CD4-positive, alpha-beta T cell treated with Interleukin-17A for 4 hours (primary cell): ENCODE results near the gene PARVB.

Source experiments
- DNase-seq: peaks from one replicate; pipeline ENCODE4 v3.0.0-alpha.2; 2020; ENCODE audit warnings: mixed read lengths

PARVB gene

DNA sequence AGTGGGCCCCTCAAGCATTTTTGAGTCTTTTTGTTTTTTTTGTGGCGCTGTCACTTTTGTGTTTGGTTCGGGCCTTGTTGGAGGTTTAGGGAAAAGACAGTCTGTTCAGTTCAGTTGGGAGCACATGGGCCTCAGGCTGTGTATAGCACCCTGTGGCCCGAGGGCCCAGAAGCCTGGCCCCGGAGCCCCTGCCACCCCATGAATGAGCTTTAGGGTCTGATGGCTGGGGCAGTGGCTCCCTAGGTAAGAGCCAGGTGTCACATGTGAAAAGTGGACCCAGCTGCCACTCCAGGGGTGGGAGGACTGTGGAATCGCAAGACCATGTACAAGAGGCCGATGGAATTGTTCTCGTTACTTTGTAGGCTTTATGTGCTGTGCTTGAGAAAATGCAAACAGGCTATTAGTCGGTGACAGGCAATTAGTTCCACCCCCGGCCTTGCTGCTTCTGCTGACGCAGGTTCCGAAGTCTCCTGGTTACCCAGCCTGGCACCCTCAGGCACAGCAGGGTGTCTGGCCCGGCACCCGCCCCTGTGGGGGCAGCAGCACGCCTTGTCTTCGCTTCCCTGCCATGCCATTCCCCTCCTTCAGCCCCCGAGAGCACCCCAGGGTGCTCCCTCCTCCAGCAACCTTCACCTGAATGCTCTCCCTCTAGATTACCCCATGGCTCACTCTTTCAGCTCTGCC lies 118.5 kb downstream of the PARVB start:
- DNase-seq: no peak

DNA sequence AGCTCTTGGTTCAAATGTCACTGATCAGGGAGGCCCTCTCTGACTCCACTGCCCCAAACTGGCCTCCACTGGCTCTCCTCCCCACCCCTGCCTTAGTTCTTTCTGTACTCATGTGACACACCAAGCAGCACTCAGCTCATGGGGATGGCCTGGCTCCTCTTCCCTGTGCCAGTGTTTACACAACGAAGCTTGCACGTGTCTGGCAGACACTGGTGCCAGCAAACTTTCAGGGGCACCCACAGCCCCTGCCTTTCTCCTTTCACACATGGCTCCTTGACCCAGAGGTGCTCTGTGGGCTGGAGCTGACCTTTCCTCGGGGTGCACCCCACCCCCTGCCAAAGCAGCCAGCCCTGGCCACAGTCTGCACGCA lies 119.0 kb downstream of the PARVB start:
- no peak for DNase-seq

DNA sequence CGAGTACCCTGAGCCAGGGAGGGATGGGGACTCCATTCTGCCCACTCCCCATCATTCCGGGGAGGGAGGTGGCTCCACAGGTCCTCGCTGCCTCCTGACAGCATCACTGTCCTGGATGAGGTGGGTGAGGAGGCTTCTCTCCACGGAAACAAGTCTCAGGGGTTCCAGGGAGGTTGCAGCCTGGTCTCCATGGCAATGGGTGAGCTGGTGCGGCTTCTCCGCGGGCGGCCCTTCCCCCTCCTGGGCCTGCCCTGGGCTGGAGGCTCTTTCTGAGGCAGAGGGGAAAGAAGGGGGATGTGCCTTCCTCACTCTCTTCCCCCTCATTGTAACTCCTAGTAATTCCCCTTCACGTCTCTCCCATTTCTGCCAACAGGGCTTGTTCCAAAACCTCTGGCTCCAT lies 119.5 kb downstream of the PARVB start:
- no peak for DNase-seq

DNA sequence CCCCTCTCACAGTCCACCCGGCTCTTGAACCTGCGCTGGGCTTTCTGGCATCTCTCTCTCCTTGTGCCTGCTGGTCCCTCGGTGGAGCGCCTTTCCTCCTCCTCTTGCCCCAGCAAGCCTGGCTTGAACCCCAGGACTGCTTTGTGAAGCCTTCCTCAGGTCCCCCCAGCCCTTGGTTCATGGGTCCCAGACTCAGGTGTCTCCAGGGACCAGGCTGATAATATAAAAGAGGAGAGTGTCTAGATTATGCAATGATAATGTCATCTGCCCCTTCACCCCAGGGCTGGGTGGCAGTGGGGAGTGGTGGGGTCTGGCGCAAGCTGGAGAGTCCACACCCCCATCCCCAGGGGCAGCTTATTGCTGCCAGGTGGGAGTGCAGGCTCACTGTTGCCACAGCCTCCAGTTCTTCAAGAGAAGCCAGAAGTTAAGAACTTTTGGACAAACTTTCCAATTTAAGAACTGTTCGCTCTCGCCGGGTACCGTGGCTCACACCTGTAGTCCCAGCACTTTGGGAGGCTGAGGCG lies 120.0 kb downstream of the PARVB start:
- DNase-seq: no peak

DNA sequence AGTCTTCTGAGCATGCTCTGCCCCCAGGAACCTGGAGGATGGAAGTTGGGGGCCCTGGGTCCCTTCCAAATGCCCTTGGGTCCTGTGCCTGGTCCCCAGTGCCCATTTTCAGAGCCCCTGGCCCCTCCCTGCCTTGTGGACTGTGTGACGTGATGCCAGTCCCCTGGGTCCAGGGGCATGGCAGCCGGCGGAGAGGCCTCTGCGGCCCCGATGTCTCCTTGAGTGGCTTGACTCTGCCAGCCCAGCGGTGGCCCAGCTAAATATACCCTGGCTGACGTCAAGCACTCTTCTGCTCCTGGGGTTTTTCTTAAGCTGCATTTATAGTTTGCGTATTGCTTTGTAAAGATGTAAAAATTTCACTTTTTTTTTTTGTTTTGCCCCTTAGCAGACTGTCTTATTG lies 121.4 kb downstream of the PARVB start:
- DNase-seq: no peak

DNA sequence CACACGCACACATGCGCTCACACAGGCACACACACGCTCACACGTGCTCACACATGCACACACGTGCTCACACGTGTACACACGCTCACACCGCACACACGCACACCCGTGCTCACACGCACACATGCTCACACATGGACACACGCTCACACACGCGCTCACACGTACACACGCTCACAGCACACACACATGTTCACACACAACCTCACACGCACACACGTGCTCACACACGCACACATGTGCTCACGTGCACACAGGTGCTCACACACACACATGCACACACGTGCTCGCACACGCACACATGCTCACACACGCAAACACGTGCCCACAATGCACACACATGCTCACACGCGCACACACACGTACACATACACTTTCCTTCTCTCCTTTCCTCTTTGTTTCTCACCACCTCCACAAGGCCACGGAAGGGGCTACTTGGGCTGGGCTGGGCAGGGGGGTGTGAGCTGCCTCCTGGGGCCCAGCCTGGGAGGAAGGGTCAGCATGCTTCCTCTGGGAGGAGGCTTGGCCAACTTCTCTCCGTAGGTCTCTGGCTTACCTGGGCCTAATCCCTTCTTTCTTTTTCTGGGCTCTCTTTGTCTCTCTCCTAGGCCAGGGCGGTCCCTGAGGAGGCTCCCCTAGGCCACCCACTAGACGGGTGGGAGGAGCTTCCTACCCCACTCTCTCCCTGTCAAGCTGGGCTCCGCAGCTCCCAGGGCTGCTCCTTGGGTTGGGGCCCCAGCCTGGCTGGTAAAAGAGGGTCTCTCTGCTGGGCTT lies 122.2 kb downstream of the PARVB start:
- no peak for DNase-seq

DNA sequence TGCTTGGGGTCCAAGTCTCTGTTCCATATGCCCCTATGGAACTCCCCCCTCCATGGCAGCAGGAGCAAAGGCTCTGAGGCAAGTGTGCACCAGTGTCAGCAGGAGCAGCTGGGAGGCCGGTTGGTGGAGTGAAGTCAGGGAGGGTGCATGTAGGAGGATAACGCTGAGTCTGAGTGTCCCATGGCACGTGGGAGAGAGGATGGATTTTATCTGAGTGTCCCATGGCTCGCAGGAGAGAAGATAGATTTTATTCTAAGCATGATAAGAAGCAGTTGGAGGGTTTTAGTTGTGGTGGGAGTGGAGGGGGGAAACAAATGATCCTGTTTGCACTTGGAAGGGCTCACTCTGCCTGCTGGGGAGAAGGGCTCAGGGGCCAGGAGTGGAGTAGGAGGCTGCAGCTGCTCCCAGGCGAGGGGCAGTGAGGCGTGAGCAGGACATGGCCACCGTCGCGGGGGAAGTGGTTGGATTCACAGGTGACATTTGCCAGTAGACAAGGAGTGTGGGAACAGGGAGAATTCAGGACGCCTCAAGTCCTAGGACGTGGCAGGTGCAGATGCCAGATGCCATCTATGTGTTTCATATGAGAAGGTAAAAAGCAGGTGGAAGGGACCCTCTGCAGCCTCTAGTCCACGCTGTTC lies 123.0 kb downstream of the PARVB start:
- no peak for DNase-seq

DNA sequence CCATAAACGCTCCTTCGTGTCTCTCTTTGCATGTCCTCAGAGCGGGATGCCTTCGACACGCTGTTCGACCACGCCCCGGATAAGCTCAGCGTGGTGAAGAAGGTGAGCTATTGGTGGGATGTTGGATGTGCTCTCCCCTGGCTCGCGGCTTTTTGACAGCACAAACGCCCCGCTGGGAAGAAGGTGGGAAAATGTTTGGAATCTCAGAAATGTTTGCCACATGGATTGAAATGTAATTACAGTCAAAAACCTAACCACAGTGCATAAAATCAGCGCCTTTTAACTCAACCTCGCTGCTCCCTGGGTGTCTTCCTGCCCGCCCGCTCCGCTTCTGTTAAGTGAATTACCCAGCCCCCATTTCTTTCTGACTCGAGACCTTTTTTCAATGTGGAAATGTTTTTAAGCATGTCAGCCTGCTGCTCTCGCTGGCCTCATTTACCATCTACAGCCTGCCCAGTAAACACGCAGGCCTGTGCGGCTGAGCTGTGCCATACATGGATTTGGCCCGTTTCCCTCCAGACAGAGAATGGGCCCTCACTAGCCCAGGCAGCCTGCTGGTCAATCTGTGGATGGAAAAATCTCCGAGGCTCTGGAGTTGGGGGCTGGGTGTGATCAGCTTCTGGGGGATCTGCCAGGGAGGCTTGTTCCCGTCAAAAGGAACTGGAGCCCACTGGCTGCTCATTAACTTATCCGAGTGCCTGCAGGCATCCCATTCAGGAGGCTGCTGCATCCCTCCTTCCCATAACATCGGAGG lies 123.9 kb downstream of the PARVB start:
- DNase-seq: no peak

DNA sequence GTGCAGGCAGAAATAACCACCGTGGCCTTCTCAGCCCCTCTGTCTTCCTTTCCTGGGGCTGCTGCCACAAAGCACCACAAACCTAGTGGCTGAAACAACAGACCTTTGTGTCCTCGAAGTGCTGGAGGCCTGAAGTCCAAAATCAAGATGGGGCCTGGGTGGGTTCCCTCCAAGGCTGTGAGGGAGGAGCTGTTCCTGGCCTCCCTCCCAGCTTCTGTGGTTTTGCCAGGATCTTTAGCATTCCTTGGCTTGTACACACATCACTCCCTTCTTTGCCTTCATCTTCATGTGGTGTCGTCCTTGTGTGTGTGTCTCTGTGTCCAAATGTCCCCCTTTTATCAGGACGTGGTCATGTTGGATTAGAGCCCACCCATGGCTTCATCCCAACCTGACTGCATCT lies 127.6 kb downstream of the PARVB start:
- DNase-seq: no peak

DNA sequence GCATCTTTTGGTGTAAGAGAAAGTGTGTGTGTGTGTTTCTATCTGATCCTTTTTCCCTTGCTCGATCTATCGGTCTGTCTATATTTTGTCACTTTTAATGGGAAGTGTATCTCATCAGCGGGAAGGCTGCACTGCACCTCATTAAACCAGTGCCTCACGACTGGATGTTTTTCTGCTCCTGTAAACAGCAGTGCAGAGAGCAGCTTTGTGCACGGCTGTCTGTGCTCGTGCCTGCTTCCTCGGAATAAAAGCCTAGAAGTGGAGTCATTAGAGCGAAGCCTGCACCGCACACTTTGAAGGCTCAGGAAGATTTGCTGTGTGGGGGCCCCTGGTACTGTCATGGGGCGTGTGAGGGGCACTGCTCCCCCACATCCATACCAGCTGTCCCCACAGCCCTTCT lies 129.6 kb downstream of the PARVB start:
- no peak for DNase-seq

DNA sequence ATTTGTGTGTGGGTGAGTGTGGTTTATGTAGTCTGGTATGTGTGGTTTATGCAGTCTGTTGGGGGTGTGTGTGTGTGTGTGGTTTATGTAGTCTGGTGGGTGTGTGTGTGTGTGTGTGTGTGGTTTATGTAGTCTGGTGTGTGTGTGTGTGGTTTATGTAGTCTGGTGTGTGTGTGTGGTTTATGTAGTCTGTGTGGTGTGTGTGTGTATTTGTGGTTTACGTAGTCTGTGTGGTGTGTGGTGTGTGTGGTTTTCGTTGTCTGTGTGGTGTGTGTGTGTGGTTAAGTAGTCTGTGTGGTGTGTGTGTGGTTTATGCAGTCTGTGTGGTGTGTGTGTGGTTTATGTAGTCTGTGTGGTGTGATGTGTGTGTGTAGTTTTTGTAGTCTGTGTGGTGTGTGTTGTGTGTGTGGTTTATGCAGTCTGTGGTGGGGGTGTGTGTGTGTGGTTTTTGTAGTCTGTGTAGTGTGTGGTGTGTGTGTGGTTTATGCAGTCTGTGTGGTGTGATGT lies 130.4 kb downstream of the PARVB start:
- no peak for DNase-seq

DNA sequence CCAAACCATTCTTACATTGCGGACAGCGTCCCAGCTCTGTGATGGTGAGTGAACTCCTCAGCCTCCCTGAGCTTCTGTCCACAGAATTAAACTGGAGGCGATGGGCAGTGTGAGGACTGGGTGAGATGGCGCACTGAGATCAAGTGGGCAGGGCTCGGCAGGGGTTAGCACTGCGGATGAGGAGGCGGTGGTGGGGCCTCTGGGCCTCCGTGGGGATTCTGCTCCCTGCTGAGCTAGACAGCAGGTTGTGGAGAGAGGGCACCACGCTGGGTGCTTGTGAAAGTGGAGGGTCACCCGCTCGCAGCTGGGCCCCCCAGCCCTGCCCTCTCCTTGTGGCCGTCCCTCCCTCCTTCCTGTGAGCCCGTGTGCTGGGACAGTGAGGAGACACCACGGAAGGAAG lies 131.0 kb downstream of the PARVB start:
- no peak for DNase-seq

DNA sequence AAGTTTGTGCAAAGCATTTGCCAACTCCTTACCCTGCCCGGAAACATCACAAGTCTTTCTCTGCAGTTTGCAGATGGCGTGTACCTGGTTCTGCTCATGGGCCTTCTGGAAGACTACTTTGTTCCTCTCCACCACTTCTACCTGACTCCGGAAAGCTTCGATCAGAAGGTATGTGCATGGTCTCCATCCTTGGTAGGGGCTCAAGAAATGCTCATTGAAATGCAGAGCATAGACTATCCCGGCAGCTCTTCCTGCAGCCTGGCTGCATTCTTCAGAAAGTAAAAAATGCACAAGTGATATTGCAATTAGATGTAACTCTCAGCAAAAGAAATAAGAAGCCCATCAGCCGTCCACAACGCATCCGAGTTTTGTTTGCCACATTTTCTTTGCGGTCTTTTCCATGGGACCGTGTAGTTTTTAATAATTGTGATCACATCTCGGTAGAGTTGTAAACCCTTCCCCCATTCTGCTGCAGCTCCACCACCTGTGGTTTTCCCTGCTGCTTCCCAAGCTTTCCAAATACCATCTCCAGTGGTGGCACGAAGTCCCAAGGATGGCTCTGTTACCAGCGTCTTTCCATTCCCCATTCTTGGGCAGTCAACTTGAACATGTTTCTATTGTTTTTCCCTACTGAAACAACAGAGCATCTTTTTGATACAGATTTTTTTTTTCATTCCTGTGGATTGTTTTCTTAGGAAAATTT lies 134.0 kb downstream of the PARVB start:
- no peak for DNase-seq

DNA sequence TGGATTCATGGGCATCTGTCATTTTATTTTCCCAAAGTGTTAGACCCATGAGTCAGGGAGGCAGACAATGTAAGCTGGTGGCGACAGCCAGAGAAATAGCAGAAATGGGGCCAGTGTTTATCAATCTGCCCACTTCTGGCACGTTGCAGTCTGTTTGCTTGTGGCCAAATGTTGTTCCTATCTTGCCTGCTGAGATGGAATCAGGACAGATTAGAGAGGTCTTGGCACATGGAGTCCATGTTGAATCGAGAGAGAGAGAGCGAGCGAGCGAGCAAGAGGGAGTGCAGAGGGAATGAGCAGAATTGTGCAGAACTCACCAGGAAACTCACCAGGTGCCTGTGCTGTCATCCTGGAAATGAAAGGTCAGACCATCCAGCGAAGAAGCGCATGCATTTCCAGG lies 134.7 kb downstream of the PARVB start:
- no peak for DNase-seq

DNA sequence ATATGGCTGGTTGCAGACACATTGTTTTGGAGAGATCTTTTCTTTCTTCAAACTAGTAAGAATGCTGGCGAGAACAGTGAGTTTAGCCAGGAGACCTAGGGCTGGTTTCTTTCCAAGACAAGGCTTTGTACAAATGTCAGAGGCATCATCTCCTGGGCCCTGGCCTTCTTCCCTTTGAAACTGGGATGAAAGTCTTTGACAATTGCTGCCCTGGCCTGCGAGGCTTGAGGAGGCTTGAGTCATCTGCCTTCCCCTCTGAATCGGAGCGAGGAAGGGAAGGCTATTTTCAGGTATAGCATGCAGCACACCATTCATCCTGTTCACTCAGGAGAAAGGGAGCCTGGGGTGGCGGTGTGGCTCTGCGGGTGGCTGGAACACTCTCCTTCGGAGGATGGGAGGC lies 135.1 kb downstream of the PARVB start:
- no peak for DNase-seq

DNA sequence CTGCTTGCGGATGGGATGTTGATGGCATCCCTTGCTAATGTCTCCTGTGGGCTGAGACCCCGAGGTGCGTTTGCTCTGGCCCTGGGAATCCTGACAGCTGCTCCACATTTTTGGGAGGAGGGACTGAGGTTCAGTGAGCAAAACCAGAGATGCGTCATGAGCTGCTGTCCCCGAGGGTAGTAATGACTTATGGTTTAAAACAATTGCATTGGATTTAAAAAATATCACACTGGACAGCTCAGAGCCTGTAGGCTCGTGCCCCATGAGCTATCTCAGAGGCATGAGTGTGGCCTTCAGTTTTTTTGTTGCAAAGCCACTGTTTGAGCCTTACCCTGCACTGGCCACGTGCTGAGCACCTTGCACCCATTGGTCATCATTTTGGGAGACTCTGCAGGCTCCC lies 135.7 kb downstream of the PARVB start:
- no peak for DNase-seq

DNA sequence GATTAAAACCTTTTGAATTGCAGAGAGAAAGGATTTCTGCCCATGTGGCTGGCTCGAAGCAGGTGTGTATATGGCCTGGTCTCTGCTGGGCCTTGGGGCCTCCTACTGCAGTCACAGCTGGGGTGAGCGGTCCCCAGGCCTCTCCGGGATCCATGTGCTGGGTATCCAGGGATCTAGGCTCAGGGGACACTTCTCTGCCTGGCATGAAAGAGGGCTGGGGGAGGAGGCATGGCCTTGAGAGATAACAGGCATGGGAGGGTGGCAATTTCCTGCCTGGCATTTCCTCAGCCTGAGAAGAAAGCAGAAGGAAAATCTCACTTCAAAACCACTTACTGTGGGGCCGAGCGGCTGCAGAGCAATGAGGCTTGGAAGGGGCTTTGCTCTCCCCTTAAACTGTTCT lies 136.3 kb downstream of the PARVB start:
- no peak for DNase-seq

DNA sequence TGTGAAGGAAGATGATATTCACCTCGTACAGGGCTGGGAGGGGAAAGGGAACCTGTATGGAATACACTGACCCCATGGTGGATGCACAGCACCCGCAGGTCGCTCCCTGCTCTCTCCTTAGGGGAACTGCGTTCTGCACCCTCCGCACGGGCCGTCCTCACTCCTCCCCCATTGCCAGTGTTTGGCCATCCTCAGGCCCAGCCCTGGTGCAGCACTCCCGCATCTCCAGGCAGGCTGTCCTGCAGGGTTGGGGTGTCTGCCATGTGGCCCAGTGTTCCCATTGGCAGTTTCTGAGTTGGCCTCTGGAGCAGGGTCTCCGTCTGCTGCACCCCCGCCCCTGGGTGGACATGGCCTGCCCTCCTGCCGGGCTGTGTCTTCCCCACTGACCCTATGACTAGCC lies 137.6 kb downstream of the PARVB start:
- no peak for DNase-seq

DNA sequence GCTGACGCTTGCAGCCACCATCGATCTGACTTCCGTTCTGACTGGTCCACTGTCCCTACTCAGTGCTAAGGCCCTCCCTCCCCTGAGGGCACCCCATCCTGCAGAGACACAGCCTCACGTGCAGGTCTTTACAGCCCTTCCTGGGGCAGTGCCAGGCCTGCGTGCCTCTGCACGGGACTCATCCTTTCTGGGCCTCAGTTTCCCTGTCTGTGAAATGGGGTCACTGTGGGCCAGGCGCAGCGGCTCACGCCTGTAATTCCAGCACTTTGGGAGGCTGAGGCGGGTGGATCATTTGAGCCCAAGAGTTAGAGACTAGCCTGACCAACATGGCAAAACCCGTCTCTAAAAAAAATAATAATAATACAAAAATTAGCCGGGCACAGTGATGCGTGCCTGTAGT lies 138.9 kb downstream of the PARVB start:
- DNase-seq: no peak

DNA sequence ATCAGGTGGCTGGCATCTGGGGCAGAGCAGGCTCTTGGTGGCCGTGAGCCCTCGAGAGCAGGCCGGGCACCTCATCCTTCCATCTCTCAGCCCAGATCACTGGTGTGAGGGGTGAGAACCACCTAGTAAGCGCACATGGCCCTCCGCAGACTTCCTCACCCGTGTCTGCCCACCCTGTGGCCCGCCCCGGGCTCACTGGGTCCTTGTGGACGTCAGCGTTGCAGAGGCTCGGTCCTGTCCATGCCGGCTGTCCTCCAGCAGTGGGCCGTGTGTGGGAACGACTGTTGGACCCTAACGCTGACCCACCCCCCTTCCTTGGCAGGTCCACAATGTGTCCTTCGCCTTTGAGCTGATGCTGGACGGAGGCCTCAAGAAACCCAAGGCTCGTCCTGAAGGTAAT lies 139.4 kb downstream of the PARVB start:
- DNase-seq: no peak

DNA sequence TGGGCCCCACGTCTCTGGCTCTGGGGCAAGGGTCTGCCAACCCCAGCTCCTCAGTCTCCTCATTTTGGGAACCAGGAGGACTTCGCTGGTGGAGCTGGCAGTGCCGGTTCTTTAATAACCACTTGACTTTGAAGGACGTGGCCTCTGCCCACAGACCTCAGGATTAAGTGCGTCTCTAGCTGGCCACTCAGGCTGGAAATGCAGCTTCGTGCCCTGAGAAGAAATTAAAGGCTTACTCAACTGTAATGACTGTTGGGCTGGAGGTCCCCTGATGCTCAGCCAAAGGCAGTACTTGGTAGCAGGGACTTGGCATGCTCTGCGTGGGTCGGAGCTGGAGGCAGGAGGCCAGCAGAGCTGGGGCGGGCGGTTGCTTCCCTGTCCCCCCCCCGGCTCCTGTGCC lies 139.9 kb downstream of the PARVB start:
- no peak for DNase-seq

DNA sequence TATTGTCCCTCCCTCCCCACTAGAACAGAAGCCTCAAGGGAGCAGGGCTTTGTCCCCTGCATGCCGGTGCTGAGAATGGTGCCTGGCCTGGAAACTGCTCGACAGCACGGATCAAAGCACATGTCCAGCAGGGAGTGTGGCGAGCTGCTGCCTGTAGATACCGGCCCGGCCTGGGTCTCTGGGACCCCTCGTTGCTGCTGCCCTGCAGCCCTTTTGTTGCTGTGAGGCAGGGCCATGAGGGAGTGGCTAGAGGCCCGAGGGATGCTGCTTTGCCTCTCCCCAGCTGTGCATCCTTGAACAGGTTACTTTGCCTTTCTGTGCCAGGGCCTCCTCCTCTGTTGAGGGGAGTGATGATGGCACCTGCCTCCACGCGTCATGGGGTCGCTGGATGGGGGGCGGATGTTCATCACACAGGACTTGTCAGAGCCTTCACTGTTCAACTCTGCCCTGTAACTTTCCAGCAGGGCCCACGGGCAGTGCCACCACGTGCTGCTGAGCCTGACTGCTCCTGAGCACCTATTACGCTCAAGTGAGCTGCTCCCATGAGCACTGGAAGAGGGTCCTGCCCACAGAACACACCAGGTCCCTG lies 141.3 kb downstream of the PARVB start:
- no peak for DNase-seq
